HG03432 (cell line): Measurements from ENCODE around the gene AQP12B.

ENCODE experiments used
- ATAC-seq: cut with Tn5 transposase; IDR thresholded peaks from one replicate; pipeline ENCODE4 v1.9.1; 2021; ENCODE audit warnings: mild to moderate bottlenecking, moderate library complexity; ENCODE audit not compliant: unreplicated experiment

Gene AQP12B

DNA sequence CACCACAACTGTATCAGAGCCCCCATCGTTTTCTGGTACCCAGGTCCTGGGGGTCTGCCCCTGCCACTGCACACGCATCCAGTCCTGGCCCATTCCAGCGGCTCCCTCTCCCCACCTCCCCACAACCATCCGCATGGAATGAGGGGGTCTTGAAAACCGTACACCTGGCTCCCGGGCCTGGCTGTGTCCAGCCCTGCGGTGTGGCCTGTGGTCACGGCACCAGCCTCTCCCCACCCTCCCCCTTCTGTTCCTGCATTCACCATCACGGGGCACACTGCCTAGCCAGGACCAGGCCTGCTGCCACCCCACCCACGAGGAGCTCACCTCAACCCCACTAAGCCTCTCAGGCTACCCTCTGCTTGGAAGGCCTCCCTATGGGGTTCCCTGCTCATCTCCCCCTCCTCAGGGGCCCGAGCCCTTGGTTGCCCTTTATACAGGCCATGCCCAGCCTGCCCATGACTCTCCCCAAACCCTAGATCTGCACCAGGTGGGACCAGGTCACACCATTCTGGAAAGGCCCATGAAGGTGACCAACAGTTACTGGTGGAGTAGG lies 46.0 kb downstream of the AQP12B start:
- no peak for ATAC-seq

DNA sequence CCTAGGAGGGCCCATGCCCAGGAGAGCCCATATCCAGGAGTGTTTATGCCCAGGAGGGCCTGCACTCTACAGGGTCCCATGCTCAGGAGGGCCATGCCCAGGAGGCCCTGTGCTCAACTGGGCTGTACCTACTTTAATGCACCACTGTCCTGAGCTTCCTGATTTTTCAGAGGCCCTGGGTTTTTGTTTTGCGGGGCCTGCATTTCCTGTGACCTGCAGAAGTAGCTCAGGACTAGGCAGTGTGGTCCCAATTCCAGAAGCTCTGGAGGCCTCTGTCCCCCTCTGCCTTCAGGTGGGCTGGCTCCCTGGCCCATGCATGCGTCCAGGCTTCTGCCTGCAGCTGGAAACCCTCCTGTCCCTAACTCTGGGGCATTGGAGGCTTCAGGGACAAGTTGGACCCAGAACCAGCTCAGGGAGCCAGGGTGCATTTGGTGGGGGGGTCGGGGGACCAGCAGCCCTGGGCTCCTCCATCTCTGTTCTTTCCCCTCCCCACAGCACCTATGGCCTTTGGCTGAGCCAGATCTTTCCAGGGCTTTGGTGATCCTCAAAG lies 46.6 kb downstream of the AQP12B start:
- ATAC-seq = no peak

GRCh38 chr2:240635121-240635997 lies 47.3 kb downstream of the AQP12B start:
- ATAC-seq = no peak

GRCh38 chr2:240632306-240632721 lies 50.4 kb downstream of the AQP12B start:
- no peak for ATAC-seq

GRCh38 chr2:240631548-240632305 lies 51.0 kb downstream of the AQP12B start:
- no peak for ATAC-seq

DNA sequence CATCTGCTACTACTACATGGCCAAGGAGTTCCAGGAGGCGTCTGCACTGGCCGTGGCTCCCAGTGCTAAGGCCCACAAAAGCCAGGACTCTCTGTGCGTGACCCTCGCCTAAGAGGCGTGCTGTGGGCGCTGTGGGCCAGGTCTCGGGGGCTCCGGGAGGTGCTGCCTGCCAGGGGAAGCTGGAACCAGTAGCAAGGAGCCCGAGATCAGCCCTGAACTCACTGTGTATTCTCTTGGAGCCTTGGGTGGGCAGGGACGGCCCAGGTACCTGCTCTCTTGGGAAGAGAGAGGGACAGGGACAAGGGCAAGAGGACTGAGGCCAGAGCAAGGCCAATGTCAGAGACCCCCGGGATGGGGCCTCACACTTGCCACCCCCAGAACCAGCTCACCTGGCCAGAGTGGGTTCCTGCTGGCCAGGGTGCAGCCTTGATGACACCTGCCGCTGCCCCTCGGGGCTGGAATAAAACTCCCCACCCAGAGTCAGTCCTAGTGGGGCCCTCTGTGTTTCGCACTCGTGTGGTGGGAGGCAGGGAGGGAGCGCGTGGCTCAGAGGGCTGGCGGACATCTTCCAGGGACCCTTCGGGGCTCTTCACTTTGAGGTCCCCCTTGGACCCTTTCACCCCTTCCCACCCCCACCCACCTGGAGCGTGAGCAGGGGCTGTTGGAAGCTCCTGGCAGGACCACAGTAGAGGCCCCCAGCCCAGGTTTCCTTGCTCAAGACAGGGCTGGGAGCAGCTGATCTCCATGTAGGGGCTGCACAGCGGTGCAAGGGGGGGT lies 51.7 kb downstream of the AQP12B start:
- no peak for ATAC-seq

- no peak for ATAC-seq
Measured at GRCh38 chr2:240629968-240630770, 52.5 kb downstream of the AQP12B start.

GRCh38 chr2:240629619-240629967 lies 53.1 kb downstream of the AQP12B start:
- no peak for ATAC-seq

DNA sequence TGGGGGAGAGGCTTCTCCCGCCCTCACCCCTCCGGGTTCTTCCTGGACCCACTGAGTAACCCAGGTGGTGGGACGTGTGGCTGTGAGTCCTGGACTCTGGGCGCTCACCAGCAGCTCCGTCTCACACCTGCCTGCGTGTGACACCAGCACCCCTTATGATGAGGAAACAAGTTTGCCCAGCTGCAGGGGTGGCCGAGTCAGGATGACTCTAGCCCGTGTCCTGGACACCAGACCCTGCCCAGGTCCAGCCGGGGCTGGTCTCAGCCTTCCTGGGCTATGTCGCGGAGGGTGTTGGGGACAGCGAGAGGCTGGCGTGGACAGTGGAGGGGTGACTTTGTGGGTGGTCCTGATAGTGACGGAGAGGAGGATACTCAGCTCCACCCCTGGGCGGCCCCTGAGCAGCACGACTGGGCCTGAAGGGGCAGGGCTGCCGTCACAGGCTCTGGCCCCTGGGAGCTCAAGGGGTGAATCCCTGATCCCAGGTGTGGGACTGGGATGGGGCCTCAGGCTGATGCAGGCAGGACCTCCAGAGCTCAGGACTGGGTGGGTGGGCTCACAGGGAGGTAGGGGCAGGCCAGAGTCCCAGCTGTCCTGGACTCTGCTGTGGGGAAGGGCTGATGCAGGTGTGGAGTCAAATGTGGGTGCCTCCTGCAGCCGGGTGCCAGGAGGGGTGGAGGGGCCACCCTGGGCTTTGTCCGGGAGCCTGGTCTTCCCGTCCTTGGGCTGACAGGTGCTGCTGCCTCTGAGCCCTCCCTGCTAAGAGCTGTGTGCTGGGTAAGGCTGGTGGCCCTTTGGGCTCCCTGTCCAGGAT lies 53.7 kb downstream of the AQP12B start:
- ATAC-seq = no peak

DNA sequence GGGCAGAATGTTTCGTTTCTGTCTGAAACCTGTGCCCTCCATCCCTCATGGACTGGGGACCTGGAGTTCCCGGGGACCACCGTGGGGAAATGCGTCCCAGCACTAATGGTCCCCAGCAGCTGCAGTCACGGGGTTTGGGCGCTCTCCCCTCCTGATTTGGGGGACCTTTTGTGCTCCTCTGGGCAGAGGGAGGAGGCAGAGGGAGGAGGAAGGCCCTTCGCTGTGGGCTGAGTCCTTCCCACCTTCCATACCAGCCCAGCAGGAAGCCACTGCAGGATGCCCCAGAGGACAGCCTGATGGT lies 54.2 kb downstream of the AQP12B start:
- no peak for ATAC-seq

GRCh38 chr2:240627736-240628506 lies 54.8 kb downstream of the AQP12B start:
- no peak for ATAC-seq

GRCh38 chr2:240626531-240627300 lies 56.0 kb downstream of the AQP12B start:
- no peak for ATAC-seq
